Measurements from ENCODE around the gene CCDC157.

The CCDC157 gene

GRCh38 chr22:30318799-30319419 lies 37.9 kb upstream of the CCDC157 start:
- in situ Hi-C loops (cut with MboI; ENCODE audit: low sequenced_read_pairs, unreplicated experiment), result no loop called here
- no peak for DNase-seq (ENCODE audit: low spot score)
- TF ChIP-seq CTCF (IDR thresholded peaks at IDR 0.05; ENCODE audit: borderline replicate concordance, control extremely low read depth, extremely low read depth, insufficient read depth, missing control alignments), result no peak

GRCh38 chr22:30320021-30320556 lies 36.7 kb upstream of the CCDC157 start:
- TF ChIP-seq CTCF (IDR thresholded peaks at IDR 0.05; ENCODE audit: borderline replicate concordance, control extremely low read depth, extremely low read depth, insufficient read depth, missing control alignments), result no peak
- no peak for DNase-seq (ENCODE audit: low spot score)
- in situ Hi-C loops (cut with MboI; ENCODE audit: low sequenced_read_pairs, unreplicated experiment), result no loop called here

GRCh38 chr22:30321461-30321860 lies 35.3 kb upstream of the CCDC157 start:
- in situ Hi-C loops (cut with MboI; ENCODE audit: low sequenced_read_pairs, unreplicated experiment), result no loop called here
- TF ChIP-seq CTCF (IDR thresholded peaks at IDR 0.05; ENCODE audit: borderline replicate concordance, control extremely low read depth, extremely low read depth, insufficient read depth, missing control alignments), result no peak
- DNase-seq (ENCODE audit: low spot score), result no peak

DNA sequence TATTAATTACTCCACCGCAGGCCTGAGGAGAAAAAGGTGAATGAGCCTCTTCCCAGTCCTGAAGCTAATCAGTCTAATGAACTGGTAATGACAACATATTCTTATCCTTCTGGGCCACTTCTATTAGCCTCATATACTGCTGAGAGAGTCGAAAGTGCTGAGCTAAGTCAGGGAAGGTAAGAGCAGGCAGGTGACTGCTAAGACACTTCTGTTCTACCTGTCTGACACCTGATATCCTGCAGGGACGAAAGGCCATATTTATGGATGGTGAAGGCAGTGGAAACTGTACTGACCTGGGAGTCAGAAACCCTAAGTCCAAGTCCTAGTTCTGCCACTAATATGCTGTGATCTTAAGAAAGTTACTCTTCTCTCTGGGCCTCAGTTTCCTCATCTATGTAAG lies 33.6 kb upstream of the CCDC157 start:
- DNase-seq (ENCODE audit: low spot score), result no peak
- TF ChIP-seq CTCF (IDR thresholded peaks at IDR 0.05; ENCODE audit: borderline replicate concordance, control extremely low read depth, extremely low read depth, insufficient read depth, missing control alignments), result no peak
- in situ Hi-C loops (cut with MboI; ENCODE audit: low sequenced_read_pairs, unreplicated experiment), result no loop called here

GRCh38 chr22:30324014-30324730 lies 32.6 kb upstream of the CCDC157 start:
- in situ Hi-C loops (cut with MboI; ENCODE audit: low sequenced_read_pairs, unreplicated experiment), result no loop called here
- DNase-seq (ENCODE audit: low spot score), result no peak
- TF ChIP-seq CTCF (IDR thresholded peaks at IDR 0.05; ENCODE audit: borderline replicate concordance, control extremely low read depth, extremely low read depth, insufficient read depth, missing control alignments), result no peak

- TF ChIP-seq CTCF (IDR thresholded peaks at IDR 0.05; ENCODE audit: borderline replicate concordance, control extremely low read depth, extremely low read depth, insufficient read depth, missing control alignments), result no peak
- in situ Hi-C loops (cut with MboI; ENCODE audit: low sequenced_read_pairs, unreplicated experiment), result no loop called here
- no peak for DNase-seq (ENCODE audit: low spot score)
These were observed 31.6 kb upstream of the CCDC157 start for GRCh38 chr22:30325065-30325720.

Measured in GM13976 (cell line).